Heart left ventricle (tissue), 16 donors: ENCODE measurements around the gene SLC6A9. TPM values are rescaled to one million over a fixed set of nuclear protein-coding genes. Genes with fewer than 3 reads are reported as not detected.

Experiments used
- ATAC-seq, 4 donors: fragments of 200-7000 bp; cut with Tn5 transposase; one replicate each; pipeline ENCODE4 v1.9.1; 2020 to 2022; ENCODE audit warnings: moderate library complexity in 4 of 4, mild to moderate bottlenecking in 3 of 4, moderate number of reproducible peaks in 1 of 4
- DNase-seq, 5 donors: peaks; one replicate each; pipeline ENCODE4 v3.0.0-alpha.2; 2020
- H3K27ac ChIP-seq, 12 donors: fragments of 200-600 bp; sonication (generic) in 4 of 12; one replicate each; pipeline versions ENCODE4 v1.5.0 to v1.8.0; 2016 to 2022; ENCODE audit warnings: mild to moderate bottlenecking in 2 of 12
- H3K27me3 ChIP-seq, 9 donors: fragments of 200-600 bp; sonication (generic) in 2 of 9; one replicate each; pipeline versions ENCODE4 v1.5.1 to v1.8.0; 2016 to 2022; ENCODE audit warnings: mild to moderate bottlenecking in 3 of 9
- H3K36me3 ChIP-seq, 9 donors: fragments of 200-600 bp; sonication (generic) in 2 of 9; one replicate each; pipeline versions ENCODE4 v1.5.0 to v1.8.0; 2018 to 2022; ENCODE audit warnings: mild to moderate bottlenecking in 2 of 9
- H3K4me1 ChIP-seq, 12 donors: fragments of 200-600 bp; sonication (generic) in 4 of 12; one replicate each; pipeline versions ENCODE4 v1.5.0 to v1.8.0; 2016 to 2022; ENCODE audit warnings: mild to moderate bottlenecking in 3 of 12
- H3K4me3 ChIP-seq, 12 donors: fragments of 200-600 bp; sonication (generic) in 4 of 12; one replicate each; pipeline versions ENCODE4 v1.5.0 to v1.8.0; 2017 to 2022; ENCODE audit warnings: mild to moderate bottlenecking in 9 of 12, moderate library complexity in 4 of 12
- H3K9me3 ChIP-seq, 12 donors: fragments of 200-600 bp; sonication (generic) in 4 of 12; one replicate each; pipeline versions ENCODE4 v1.5.0 to v1.8.0; 2016 to 2022; ENCODE audit warnings: mild to moderate bottlenecking in 1 of 12
- CTCF ChIP-seq, 12 donors: fragments of 200-600 bp; sonication (generic) in 4 of 12; IDR thresholded peaks; one replicate each; pipeline versions ENCODE4 v1.5.0 to v1.8.0; 2018 to 2022; ENCODE audit warnings: antibody characterized with exemption in 12 of 12, mild to moderate bottlenecking in 5 of 12
- POLR2A ChIP-seq, 2 donors: fragments of 450-650 bp; IDR thresholded peaks; one replicate each; pipeline ENCODE4 v1.6.1; 2017; ENCODE audit warnings: antibody characterized with exemption in 2 of 2, mild to moderate bottlenecking in 2 of 2, moderate library complexity in 2 of 2
- WGBS, 4 donors: extraction: QIAGEN DNeasy Blood & Tissue Kit in 2 of 4; methylation state at CpG; one replicate each; pipeline versions ENCODE4 v1.1.5 to v1.1.7; 2013 to 2018; 5-methylcytosine and 5-hydroxymethylcytosine counted together
- intact Hi-C, 10 donors: fragments of 100-400 bp; cut with DNase I; formaldehyde crosslinking; loops; one replicate each; pipeline versions ENCODE4 v1.11.1 to v1.14.2; 2022
- polyA plus RNA-seq, 2 donors: library from polyadenylated mRNA; stranded (reverse); fragments of 200-250 nt; gene quantifications; one replicate each; pipeline ENCODE4 v1.2.3, GENCODE V29; 2013
- total RNA-seq, 9 donors: library from RNA; depleted of rRNA in 2 of 9; stranded (reverse); fragments of >200 nt in 2 of 9; fragmentation: NEBNext Ultra II Directional in 3 of 9; extraction: Animal tissue kit (Norgen Biotek cat#: 25700) in 3 of 9; gene quantifications; one replicate each; pipeline versions ENCODE4 v1.1.0 to v1.2.4, GENCODE V29; 2016 to 2023
- donor health status: ischemic (EF 13 %, LVEDD 7.1; RV severe dilation, severe dysfunction).
- donor health status: healthy with polysubstance abuse.
- donor health status: DM: no; HTN: yes; CAD: no.
- donor health status: DM: no; HTN: no; CAD: no.
- donor health status: ischemic (EF 25% LVEDD 6.9; RV normal size, moderate dysfunction).
- donor health status: ischemic (EF 25% LVEDD 5.7; RV mildly dilated, moderate dysfunction).
- donor health status: healthy.
- donor health status: DM: yes; HTN: yes; CAD: no.
- donor health status: ischemic (EF 35%, LVEDD 5.7; RV mildly dilated, moderate dysfunction).
- donor health status: nonischemic (EF 11% LVEDD 7.7; RV severe dilation, severe dysfunction).
- donor health status: DM: yes; HTN: yes; CAD: no.
- donor health status: PGD.
- donor health status: ischemic (EF 29% LVEDD 5.4; RV normal size, mild dysfunction).
- donor health status: nonischemic (EF 23%, LVEDD 6.1; RV moderate dilation, normal function).

SLC6A9 gene
- total and polyA plus RNA-seq, 11 donors: 0.61 to 2.4 (median 1.1) TPM

GRCh38 chr1:43978551-43979260 is 52.6 kb downstream of the SLC6A9 start, which contains the start of gene B4GALT2:
TSS of gene B4GALT2 (plus strand) at chr1:43979210. CDS start at chr1:43981161, 1,951 bp downstream.
- Histone ChIP-seq H3K4me3 (peak within 1 kb of the TSS; percentile 61 to 97 (median 79)), H3K27me3 (no peaks in the 10 kb centered on the region), H3K4me1 (peaks cover 3 to 57% (median 43%) of the 10 kb centered on the region in 12 donors), H3K9me3 (no peaks in the 10 kb centered on the region), H3K27ac (peak within 1 kb of the TSS in 11 of 12 donors; percentile 34 to 76 (median 60)), H3K36me3 (peaks cover 0 to 29% (median 19%) of the 10 kb centered on the region in 9 donors)
- ATAC-seq: peak in 1 of 4 donors; percentile 3
- no peak for TF ChIP-seq CTCF (IDR thresholded peaks at IDR 0.05)
- TF ChIP-seq POLR2A (IDR thresholded peaks at IDR 0.05): no peak
- 6 to 10% (median 8%) methylated on average over 24 to 54 of the region's 54 CpGs for WGBS, 4 donors
- intact Hi-C loops: no loop called here
- peak in 4 of 5 donors; percentile 42 to 58 (median 54) for DNase-seq

GRCh38 chr1:43978264-43978550 is 53.1 kb downstream of the SLC6A9 start:
- peak overlapping the region in 6 of 12 donors; percentile 4 to 91 (median 58) for H3K4me3 ChIP-seq
- peaks cover 3 to 59% (median 44%) of the 10 kb centered on the region in 12 donors for H3K4me1 ChIP-seq
- H3K36me3 ChIP-seq: peaks cover 0 to 29% (median 19%) of the 10 kb centered on the region in 9 donors
- ATAC-seq (no peak), DNase-seq (no peak)
- intact Hi-C loops: no loop called here
- WGBS, 4 donors: 74 to 77% (median 76%) methylated on average over 5 of the region's 5 CpGs
- no peaks in the 10 kb centered on the region for H3K9me3 ChIP-seq
- peak overlapping the region in 2 of 12 donors; percentile 55 to 72 for H3K27ac ChIP-seq
- H3K27me3 ChIP-seq: no peaks in the 10 kb centered on the region
- TF ChIP-seq CTCF (IDR thresholded peaks at IDR 0.05): no peak
- TF ChIP-seq POLR2A (IDR thresholded peaks at IDR 0.05): no peak

- Histone ChIP-seq H3K27me3 (no peaks in the 10 kb centered on the region), H3K27ac (no peak overlapping the region), H3K4me1 (peaks cover 3 to 59% (median 44%) of the 10 kb centered on the region in 12 donors), H3K36me3 (peaks cover 0 to 30% (median 22%) of the 10 kb centered on the region in 9 donors), H3K9me3 (no peaks in the 10 kb centered on the region), H3K4me3 (peak overlapping the region in 2 of 12 donors; percentile 4 to 69)
- TF ChIP-seq CTCF (IDR thresholded peaks at IDR 0.05): no peak
- TF ChIP-seq POLR2A (IDR thresholded peaks at IDR 0.05): no peak
- DNase-seq (no peak), ATAC-seq (no peak)
- intact Hi-C loops: no loop called here
- 79 to 92% (median 85%) methylated on average over 9 of the region's 9 CpGs for WGBS, 4 donors
Observed at GRCh38 chr1:43977376-43978263, 53.6 kb downstream of the SLC6A9 start.

GRCh38 chr1:43976890-43977289 is 54.4 kb downstream of the SLC6A9 start:
- DNase-seq: no peak
- H3K4me3 ChIP-seq: no peak overlapping the region
- intact Hi-C loops: no loop called here
- WGBS, 4 donors: 92 to 95% (median 93%) methylated on average over 8 of the region's 8 CpGs
- H3K27me3 ChIP-seq: no peaks in the 10 kb centered on the region
- H3K9me3 ChIP-seq: no peaks in the 10 kb centered on the region
- no peak overlapping the region for H3K27ac ChIP-seq
- peaks cover 3 to 59% (median 44%) of the 10 kb centered on the region in 12 donors for H3K4me1 ChIP-seq
- ATAC-seq: no peak
- peaks cover 0 to 37% (median 27%) of the 10 kb centered on the region in 9 donors for H3K36me3 ChIP-seq
- TF ChIP-seq POLR2A (IDR thresholded peaks at IDR 0.05): no peak
- no peak for TF ChIP-seq CTCF (IDR thresholded peaks at IDR 0.05)
